H9 (cell line): ENCODE measurements around the gene GPS1. TPM values are rescaled to one million over a fixed set of nuclear protein-coding genes. Genes with fewer than 3 reads are reported as not detected.

Experiments
- DNase-seq: peaks from one replicate; pipeline ENCODE4 v3.0.0-alpha.2; 2017
- H2AFZ ChIP-seq: one replicate; pipeline ENCODE4 v1.6.1; 2013; ENCODE audit warnings: mild to moderate bottlenecking, low read length, control low read depth, moderate library complexity
- H2AK5ac ChIP-seq: 2 replicates; pipeline ENCODE4 v1.6.1; 2013; ENCODE audit warnings: low read length, control low read depth, mixed read lengths; ENCODE audit not compliant: insufficient read length
- H2BK120ac ChIP-seq: one replicate; pipeline ENCODE4 v1.6.1; 2013; ENCODE audit warnings: low read depth, mild to moderate bottlenecking, low read length, control low read depth, inconsistent platforms; ENCODE audit not compliant: poor library complexity, severe bottlenecking
- H2BK12ac ChIP-seq: 2 replicates; pipeline ENCODE4 v1.6.1; 2013; ENCODE audit warnings: low read length, control low read depth, mixed read lengths, low read depth; ENCODE audit not compliant: insufficient read length
- H2BK15ac ChIP-seq: 2 replicates; pipeline ENCODE4 v1.6.1; 2013; ENCODE audit warnings: low read depth, low read length, control low read depth
- H2BK20ac ChIP-seq: one replicate; pipeline ENCODE4 v1.6.1; 2013; ENCODE audit warnings: low read depth, mild to moderate bottlenecking, low read length, control low read depth, inconsistent platforms; ENCODE audit not compliant: poor library complexity, severe bottlenecking
- H2BK5ac ChIP-seq: 2 replicates; pipeline ENCODE4 v1.6.1; 2013; ENCODE audit warnings: low read length, control low read depth, mixed read lengths; ENCODE audit not compliant: insufficient read length
- H3K14ac ChIP-seq: 2 replicates; pipeline ENCODE4 v1.6.1; 2013; ENCODE audit warnings: low read length, control low read depth; ENCODE audit not compliant: insufficient read depth
- H3K18ac ChIP-seq: 2 replicates; pipeline ENCODE4 v1.6.1; 2013; ENCODE audit warnings: low read depth, mild to moderate bottlenecking, mixed read lengths, low read length, control low read depth; ENCODE audit not compliant: insufficient read length
- H3K23ac ChIP-seq: 2 replicates; pipeline ENCODE4 v1.6.1; 2013; ENCODE audit warnings: low read length, control low read depth, mixed read lengths, low read depth; ENCODE audit not compliant: insufficient read length
- H3K23me2 ChIP-seq: 2 replicates; pipeline ENCODE4 v1.6.1; 2013; ENCODE audit warnings: low read depth, mild to moderate bottlenecking, mixed read lengths, low read length, control low read depth; ENCODE audit not compliant: insufficient read length, poor library complexity, severe bottlenecking
- H3K27ac ChIP-seq: 2 replicates; pipeline ENCODE4 v1.5.1; 2013; ENCODE audit warnings: low read length, control low read depth, mixed read lengths, low read depth; ENCODE audit not compliant: insufficient read length
- H3K27me3 ChIP-seq: 2 replicates; pipeline ENCODE4 v1.6.1; 2013; ENCODE audit warnings: low read length, control low read depth, inconsistent platforms; ENCODE audit not compliant: insufficient read depth
- H3K4ac ChIP-seq: 2 replicates; pipeline ENCODE4 v1.6.1; 2013; ENCODE audit warnings: low read depth, mild to moderate bottlenecking, control low read depth, inconsistent platforms, low read length, moderate library complexity
- H3K4me1 ChIP-seq: 2 replicates; pipeline ENCODE4 v1.6.1; 2013; ENCODE audit warnings: low read length, control low read depth, inconsistent platforms; ENCODE audit not compliant: insufficient read depth
- H3K4me2 ChIP-seq: 2 replicates; pipeline ENCODE4 v1.6.1; 2013; ENCODE audit warnings: low read length, control low read depth, mixed read lengths; ENCODE audit not compliant: insufficient read length, insufficient read depth
- H3K56ac ChIP-seq: 2 replicates; pipeline ENCODE4 v1.6.1; 2013; ENCODE audit warnings: low read depth, mild to moderate bottlenecking, mixed read lengths, low read length, control low read depth; ENCODE audit not compliant: insufficient read length
- H3K79me1 ChIP-seq: 2 replicates; pipeline ENCODE4 v1.6.1; 2013; ENCODE audit warnings: low read depth, mild to moderate bottlenecking, moderate library complexity, low read length, control low read depth, inconsistent platforms; ENCODE audit not compliant: insufficient read depth, poor library complexity, severe bottlenecking
- H3K79me2 ChIP-seq: 2 replicates; pipeline ENCODE4 v1.6.1; 2013; ENCODE audit warnings: low read length, control low read depth, inconsistent platforms; ENCODE audit not compliant: insufficient read depth
- H3K9ac ChIP-seq: 2 replicates; pipeline ENCODE4 v1.6.1; 2013; ENCODE audit warnings: low read length, control low read depth, mixed read lengths; ENCODE audit not compliant: insufficient read length; ENCODE audit errors: extremely low read depth
- H3K9me3 ChIP-seq: one replicate; pipeline ENCODE4 v1.6.1; 2013; ENCODE audit warnings: low read depth, low read length, inconsistent platforms; ENCODE audit not compliant: control insufficient read depth
- H3T11ph ChIP-seq: one replicate; pipeline ENCODE4 v1.6.1; 2013; ENCODE audit warnings: mild to moderate bottlenecking, low read length, control low read depth, inconsistent platforms
- H4K20me1 ChIP-seq: one replicate; pipeline ENCODE4 v1.6.1; 2013; ENCODE audit not compliant: control insufficient read depth, insufficient read length, insufficient read depth
- H4K5ac ChIP-seq: 2 replicates; pipeline ENCODE4 v1.6.1; 2013; ENCODE audit warnings: low read depth, mild to moderate bottlenecking, mixed read lengths, low read length, control low read depth; ENCODE audit not compliant: insufficient read length
- H4K8ac ChIP-seq: replicated peaks from 2 replicates; pipeline ENCODE4 v1.6.1; 2013; ENCODE audit warnings: low read length, control low read depth, mixed read lengths, low read depth; ENCODE audit not compliant: insufficient read length
- H4K91ac ChIP-seq: 2 replicates; pipeline ENCODE4 v1.6.1; 2013; ENCODE audit warnings: low read depth, mild to moderate bottlenecking, moderate library complexity, mixed read lengths, low read length, control low read depth; ENCODE audit not compliant: insufficient read length
- H3K27ac Mint-ChIP-seq, 3 experiments: 2 replicates in 2 of 3; 3 replicates in 1 of 3; pipeline ENCODE4 v1.8.0; 2020 to 2021; ENCODE audit warnings: mixed read lengths in 3 of 3, mild to moderate bottlenecking in 1 of 3, moderate library complexity in 1 of 3
- H3K27me3 Mint-ChIP-seq: 2 replicates; pipeline ENCODE4 v1.8.0; 2021; ENCODE audit warnings: low read depth, mild to moderate bottlenecking, moderate library complexity, mixed read lengths
- H3K36me3 Mint-ChIP-seq, 3 experiments: 2 replicates in 2 of 3; 3 replicates in 1 of 3; pipeline ENCODE4 v1.8.0; 2020 to 2021; ENCODE audit warnings: low read depth in 3 of 3, mixed read lengths in 3 of 3; ENCODE audit not compliant: insufficient read depth in 1 of 3
- H3K4me1 Mint-ChIP-seq, 2 experiments: 2 replicates each; pipeline ENCODE4 v1.8.0; 2020; ENCODE audit warnings: mixed read lengths in 2 of 2
- H3K4me3 Mint-ChIP-seq, 2 experiments: 2 replicates in 1 of 2; 3 replicates in 1 of 2; pipeline ENCODE4 v1.8.0; 2020 to 2021; ENCODE audit warnings: mild to moderate bottlenecking in 2 of 2, mixed read lengths in 2 of 2, moderate library complexity in 1 of 2
- H3K9me3 Mint-ChIP-seq, 2 experiments: 2 replicates in 1 of 2; 3 replicates in 1 of 2; pipeline ENCODE4 v1.8.0; 2020; ENCODE audit warnings: mild to moderate bottlenecking in 2 of 2, mixed read lengths in 2 of 2, moderate library complexity in 1 of 2
- WGBS: extraction: QIAGEN DNeasy Blood & Tissue Kit; methylation state at CpG from one replicate; pipeline ENCODE4 v1.1.7; 2013; ENCODE audit warnings: missing lambda C conversion rate, low lambda C conversion rate, mixed read lengths; ENCODE audit not compliant: insufficient read length; ENCODE audit errors: extremely low coverage; 5-methylcytosine and 5-hydroxymethylcytosine counted together
- total RNA-seq: library from RNA; stranded (reverse); gene quantifications from 2 replicates; pipeline ENCODE4 v1.2.1, GENCODE V29; 2021
- TF ChIP-seq, protein P1 (sequence below): fragments of 200-600 bp; sonication (generic); conservative IDR thresholded peaks from 3 replicates; pipeline ENCODE4 v1.8.0; 2021; ENCODE audit warnings: antibody characterized with exemption, mild to moderate bottlenecking

Gene GPS1
- total RNA-seq, 1 experiment from 2014 or later = 164 TPM

- Histone ChIP-seq H3K4me1 (no peaks in the 10 kb centered on the region), H4K8ac (no peak overlapping the region), H3K14ac (no peak overlapping the region), H3K4me2 (no peak overlapping the region), H4K5ac (no peak overlapping the region), H3K56ac (no peak overlapping the region), H3K27me3 (no peaks in the 10 kb centered on the region), H2BK20ac (no peak overlapping the region), H2BK120ac (no peak overlapping the region), H3T11ph (no peak overlapping the region), H3K79me1 (no peaks in the 10 kb centered on the region), H3K4ac (no peak overlapping the region), H2AFZ (no peak overlapping the region), H2BK15ac (no peak overlapping the region), H3K9ac (no peak overlapping the region), H3K9me3 (no peaks in the 10 kb centered on the region), H3K23me2 (no peaks in the 10 kb centered on the region), H3K27ac (no peak overlapping the region), H4K20me1 (no peaks in the 10 kb centered on the region), H2BK5ac (no peak overlapping the region), H3K18ac (no peak overlapping the region), H2AK5ac (no peak overlapping the region), H4K91ac (no peak overlapping the region), H2BK12ac (no peak overlapping the region), H3K79me2 (no peaks in the 10 kb centered on the region), H3K23ac (no peak overlapping the region)
- no peak for DNase-seq
- H3K9me3 Mint-ChIP-seq = no peaks in the 10 kb centered on the region
- TF ChIP-seq, protein P1, sequence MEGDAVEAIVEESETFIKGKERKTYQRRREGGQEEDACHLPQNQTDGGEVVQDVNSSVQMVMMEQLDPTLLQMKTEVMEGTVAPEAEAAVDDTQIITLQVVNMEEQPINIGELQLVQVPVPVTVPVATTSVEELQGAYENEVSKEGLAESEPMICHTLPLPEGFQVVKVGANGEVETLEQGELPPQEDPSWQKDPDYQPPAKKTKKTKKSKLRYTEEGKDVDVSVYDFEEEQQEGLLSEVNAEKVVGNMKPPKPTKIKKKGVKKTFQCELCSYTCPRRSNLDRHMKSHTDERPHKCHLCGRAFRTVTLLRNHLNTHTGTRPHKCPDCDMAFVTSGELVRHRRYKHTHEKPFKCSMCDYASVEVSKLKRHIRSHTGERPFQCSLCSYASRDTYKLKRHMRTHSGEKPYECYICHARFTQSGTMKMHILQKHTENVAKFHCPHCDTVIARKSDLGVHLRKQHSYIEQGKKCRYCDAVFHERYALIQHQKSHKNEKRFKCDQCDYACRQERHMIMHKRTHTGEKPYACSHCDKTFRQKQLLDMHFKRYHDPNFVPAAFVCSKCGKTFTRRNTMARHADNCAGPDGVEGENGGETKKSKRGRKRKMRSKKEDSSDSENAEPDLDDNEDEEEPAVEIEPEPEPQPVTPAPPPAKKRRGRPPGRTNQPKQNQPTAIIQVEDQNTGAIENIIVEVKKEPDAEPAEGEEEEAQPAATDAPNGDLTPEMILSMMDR = no peak
- H3K4me3 Mint-ChIP-seq = no peak overlapping the region
- H3K27me3 Mint-ChIP-seq = no peaks in the 10 kb centered on the region; the same call in 1 of the 2 replicates
- no peak overlapping the region for H3K27ac Mint-ChIP-seq
- H3K36me3 Mint-ChIP-seq = no peaks in the 10 kb centered on the region
- no CpG with 5 or more reads among the region's 15 CpGs for whole genome bisulfite sequencing
- 0 out of 4 replicates have a peak, but pooled peaks cover 0 to 2% of the 10 kb centered on the region in 2 experiments for H3K4me1 Mint-ChIP-seq
Observed at GRCh38 chr17:82009413-82009812, 42.3 kb upstream of the GPS1 start.
